Measurements from ENCODE around the gene PPP3CA.

- no peak for TF ChIP-seq CTCF (conservative IDR thresholded peaks at IDR 0.05 in 1 of 2, IDR thresholded peaks at IDR 0.05 in 1 of 2; ENCODE audit: low read depth in 1 of 2, low read length in 2 of 2)
- no peak for TF ChIP-seq EZH2 (IDR thresholded peaks at IDR 0.05; ENCODE audit: low read length, missing control alignments)
Measured at GRCh38 chr4:101274888-101275752, 72.2 kb downstream of the PPP3CA start.
